ENCODE measurements around the gene FNIP1. TPM values are rescaled to one million over a fixed set of nuclear protein-coding genes. Genes with fewer than 3 reads are reported as not detected.
"Not testable (repeated sequence)": the region's sequence is repeated elsewhere in the genome, so short reads cannot be mapped to it uniquely, and the experiment has no call there.

The FNIP1 gene
- total RNA-seq, 1 experiment from 2014 or later: 25.7 TPM

- DNase-seq (ENCODE audit: low read depth): no peak
Measured at GRCh38 chr5:131787736-131788135, 9.1 kb downstream of the FNIP1 start.

GRCh38 chr5:131786900-131787692 lies 9.7 kb downstream of the FNIP1 start:
- DNase-seq (ENCODE audit: low read depth): no peak

- DNase-seq (ENCODE audit: low read depth): no peak
Measured at GRCh38 chr5:131786036-131786435, 10.8 kb downstream of the FNIP1 start.

- no peak for DNase-seq (ENCODE audit: low read depth)
Measured at GRCh38 chr5:131783874-131784273, 12.9 kb downstream of the FNIP1 start.

- DNase-seq (ENCODE audit: low read depth): no peak
Measured at GRCh38 chr5:131783357-131783756, 13.5 kb downstream of the FNIP1 start.

GRCh38 chr5:131782717-131783116 lies 14.1 kb downstream of the FNIP1 start:
- DNase-seq (ENCODE audit: low read depth): no peak

GRCh38 chr5:131778141-131778540 lies 18.7 kb downstream of the FNIP1 start:
- DNase-seq (ENCODE audit: low read depth): not testable (repeated sequence)

- no peak for DNase-seq (ENCODE audit: low read depth)
Measured at GRCh38 chr5:131776450-131776849, 20.4 kb downstream of the FNIP1 start.

- no peak for DNase-seq (ENCODE audit: low read depth)
Measured at GRCh38 chr5:131774652-131775367, 22.0 kb downstream of the FNIP1 start.

GRCh38 chr5:131773805-131774204 lies 23.0 kb downstream of the FNIP1 start:
- DNase-seq (ENCODE audit: low read depth): peak; percentile 6

- no peak for DNase-seq (ENCODE audit: low read depth)
Measured at GRCh38 chr5:131771692-131772091, 25.1 kb downstream of the FNIP1 start.

- no peak for DNase-seq (ENCODE audit: low read depth)
Measured at GRCh38 chr5:131769961-131770360, 26.9 kb downstream of the FNIP1 start.

GRCh38 chr5:131769336-131769735 lies 27.5 kb downstream of the FNIP1 start:
- DNase-seq (ENCODE audit: low read depth): no peak

- DNase-seq (ENCODE audit: low read depth): no peak
Measured at GRCh38 chr5:131767891-131768290, 28.9 kb downstream of the FNIP1 start.

- DNase-seq (ENCODE audit: low read depth): no peak
Measured at GRCh38 chr5:131766689-131767088, 30.1 kb downstream of the FNIP1 start.

- DNase-seq (ENCODE audit: low read depth): no peak
Measured at GRCh38 chr5:131765261-131765660, 31.6 kb downstream of the FNIP1 start.

- DNase-seq (ENCODE audit: low read depth): no peak
Measured at GRCh38 chr5:131763968-131764367, 32.8 kb downstream of the FNIP1 start.

GRCh38 chr5:131760793-131761192 lies 36.0 kb downstream of the FNIP1 start:
- DNase-seq (ENCODE audit: low read depth): no peak

- DNase-seq (ENCODE audit: low read depth): no peak
Measured at GRCh38 chr5:131759704-131760103, 37.1 kb downstream of the FNIP1 start.

- no peak for DNase-seq (ENCODE audit: low read depth)
Measured at GRCh38 chr5:131758520-131758900, 38.3 kb downstream of the FNIP1 start.

GRCh38 chr5:131757830-131758519 lies 38.8 kb downstream of the FNIP1 start:
- no peak for DNase-seq (ENCODE audit: low read depth)

GRCh38 chr5:131756942-131757341 lies 39.9 kb downstream of the FNIP1 start:
- DNase-seq (ENCODE audit: low read depth): no peak

Data from HT1080 (cell line).